ENCODE results near the gene WDR35.
"Not testable (repeated sequence)": the region's sequence is repeated elsewhere in the genome, so short reads cannot be mapped to it uniquely, and the experiment has no call there.

WDR35 gene

DNA sequence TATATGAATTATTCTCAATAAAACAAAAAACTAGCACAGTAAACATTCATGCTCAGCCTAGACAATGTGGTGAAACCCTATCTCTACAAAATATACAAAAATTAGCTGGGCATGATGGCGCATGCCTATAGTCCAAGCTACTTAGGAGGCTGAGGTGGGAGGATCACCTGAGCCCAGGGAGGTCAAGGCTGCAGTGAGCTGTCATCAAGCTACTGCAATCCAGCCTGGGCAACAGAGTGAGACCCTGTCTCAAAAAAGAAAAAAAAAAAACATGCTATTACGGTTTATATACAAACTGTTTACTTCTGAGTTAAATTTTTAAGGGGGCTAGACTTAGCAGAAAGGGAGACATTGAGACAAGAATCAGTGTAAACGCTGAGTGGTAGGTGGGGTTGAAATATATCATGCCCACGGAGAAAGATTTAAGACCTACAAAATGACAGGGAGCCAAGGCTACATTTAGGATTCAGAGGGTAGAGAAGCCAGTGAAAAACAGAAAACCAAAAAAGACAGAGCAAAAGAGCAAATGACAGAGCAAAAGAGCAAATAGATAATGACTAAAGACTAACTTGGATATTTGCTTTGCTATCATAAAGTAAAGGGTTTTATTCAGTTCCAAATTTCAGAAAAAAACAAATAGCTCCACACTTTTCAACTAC, 95.6 kb downstream of the WDR35 start:
- TF ChIP-seq, protein P1, sequence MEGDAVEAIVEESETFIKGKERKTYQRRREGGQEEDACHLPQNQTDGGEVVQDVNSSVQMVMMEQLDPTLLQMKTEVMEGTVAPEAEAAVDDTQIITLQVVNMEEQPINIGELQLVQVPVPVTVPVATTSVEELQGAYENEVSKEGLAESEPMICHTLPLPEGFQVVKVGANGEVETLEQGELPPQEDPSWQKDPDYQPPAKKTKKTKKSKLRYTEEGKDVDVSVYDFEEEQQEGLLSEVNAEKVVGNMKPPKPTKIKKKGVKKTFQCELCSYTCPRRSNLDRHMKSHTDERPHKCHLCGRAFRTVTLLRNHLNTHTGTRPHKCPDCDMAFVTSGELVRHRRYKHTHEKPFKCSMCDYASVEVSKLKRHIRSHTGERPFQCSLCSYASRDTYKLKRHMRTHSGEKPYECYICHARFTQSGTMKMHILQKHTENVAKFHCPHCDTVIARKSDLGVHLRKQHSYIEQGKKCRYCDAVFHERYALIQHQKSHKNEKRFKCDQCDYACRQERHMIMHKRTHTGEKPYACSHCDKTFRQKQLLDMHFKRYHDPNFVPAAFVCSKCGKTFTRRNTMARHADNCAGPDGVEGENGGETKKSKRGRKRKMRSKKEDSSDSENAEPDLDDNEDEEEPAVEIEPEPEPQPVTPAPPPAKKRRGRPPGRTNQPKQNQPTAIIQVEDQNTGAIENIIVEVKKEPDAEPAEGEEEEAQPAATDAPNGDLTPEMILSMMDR (IDR thresholded peaks at IDR 0.05; ENCODE audit: control extremely low read depth, extremely low read depth, low read depth, missing control alignments) = no peak
- ChIA-PET CTCF (interaction anchor here (1.3 kb wide), 1 partner anchor 15 kb away, joined by 3 read pairs; no protein-coding TSS in a partner anchor), POLR2A (no interaction called here)
- DNase-seq (ENCODE audit: extremely low spot score) = no peak

DNA sequence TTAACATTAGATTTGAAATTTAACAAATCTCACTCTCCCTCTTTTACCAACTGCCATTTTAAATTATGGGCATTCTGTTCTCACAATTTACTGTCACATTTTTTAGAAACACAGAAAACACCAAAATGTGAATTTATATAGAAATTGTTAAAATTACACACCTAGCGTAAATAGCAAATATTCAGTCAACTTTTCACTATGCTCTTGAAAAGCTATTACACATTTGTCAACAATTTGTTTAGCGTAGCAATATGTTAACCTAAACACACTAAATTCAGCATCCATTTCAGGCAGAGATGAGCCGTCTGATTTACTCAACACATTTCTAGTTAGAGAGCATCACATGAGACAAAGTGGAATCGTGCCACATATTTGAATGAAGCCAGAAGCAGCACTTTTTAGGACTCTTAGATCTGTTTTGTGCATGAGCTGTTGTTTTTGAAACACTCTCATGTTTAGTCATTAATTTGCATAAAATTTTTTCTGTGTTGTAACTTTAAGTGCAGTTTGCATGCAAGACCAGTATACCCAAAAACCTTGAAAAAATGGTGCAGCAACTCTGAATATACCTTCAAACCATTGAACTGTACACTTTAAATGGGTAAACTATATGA, 96.3 kb downstream of the WDR35 start:
- CTCF ChIA-PET = interaction anchor here (1.3 kb wide), 1 partner anchor 15 kb away, joined by 3 read pairs; no protein-coding TSS in a partner anchor
- peak; percentile 44 for DNase-seq (ENCODE audit: extremely low spot score)
- POLR2A ChIA-PET = no interaction called here
- TF ChIP-seq, protein P1 (IDR thresholded peaks at IDR 0.05; ENCODE audit: control extremely low read depth, extremely low read depth, low read depth, missing control alignments) = no peak

DNA sequence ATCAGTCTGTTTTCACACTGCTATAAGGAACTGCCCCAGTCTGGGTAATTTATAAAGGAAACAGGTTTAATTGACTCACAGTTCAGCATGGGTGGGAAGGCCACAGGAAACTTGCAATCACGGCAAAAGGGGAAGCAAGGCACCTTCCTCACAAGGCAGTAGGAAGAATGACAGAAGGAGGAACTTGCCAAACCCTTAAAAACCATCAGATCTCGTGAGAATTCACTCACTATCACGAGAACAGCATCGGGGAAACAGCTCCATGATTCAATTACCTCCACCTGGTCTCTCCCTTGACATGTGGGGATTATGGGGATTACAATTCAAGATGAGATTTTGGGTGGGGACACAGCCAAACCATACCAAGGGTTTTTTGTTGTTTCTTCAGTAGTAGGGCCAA, 97.9 kb downstream of the WDR35 start:
- ChIA-PET POLR2A (interaction anchor here (0.7 kb wide), 1 partner anchor 160 kb away, joined by 3 read pairs; the partner anchor contains the start of gene LAPTM4A), CTCF (interaction anchor here (1.5 kb wide), 1 partner anchor 29 kb away, joined by 3 read pairs; no protein-coding TSS in a partner anchor)
- not testable (repeated sequence) for DNase-seq (ENCODE audit: extremely low spot score)

DNA sequence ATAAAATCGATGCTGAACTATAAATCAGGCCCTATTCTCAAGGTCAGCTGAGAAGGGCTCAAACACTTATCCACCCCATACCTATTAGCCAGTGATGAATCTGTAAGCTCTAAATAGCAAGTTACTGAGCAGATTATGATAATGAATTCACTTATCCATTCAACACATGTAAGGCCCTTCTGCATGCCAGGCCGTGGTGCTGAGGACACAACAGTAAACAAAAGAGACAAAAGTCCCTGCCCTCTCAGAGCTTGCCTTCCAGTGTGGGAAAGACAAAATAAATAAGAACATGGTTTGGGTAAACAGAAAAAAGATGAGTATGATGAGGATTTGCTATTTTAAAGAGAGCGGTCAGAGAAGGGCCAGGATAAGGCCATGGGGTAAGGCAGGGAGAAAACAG, 99.8 kb downstream of the WDR35 start:
- ChIA-PET POLR2A (no interaction called here), CTCF (interaction anchor here (1.8 kb wide), 1 partner anchor 9 kb away, joined by 5 read pairs; no protein-coding TSS in a partner anchor)
- no peak for DNase-seq (ENCODE audit: extremely low spot score)
- TF ChIP-seq, protein P1 (IDR thresholded peaks at IDR 0.05; ENCODE audit: control extremely low read depth, extremely low read depth, low read depth, missing control alignments) = no peak

DNA sequence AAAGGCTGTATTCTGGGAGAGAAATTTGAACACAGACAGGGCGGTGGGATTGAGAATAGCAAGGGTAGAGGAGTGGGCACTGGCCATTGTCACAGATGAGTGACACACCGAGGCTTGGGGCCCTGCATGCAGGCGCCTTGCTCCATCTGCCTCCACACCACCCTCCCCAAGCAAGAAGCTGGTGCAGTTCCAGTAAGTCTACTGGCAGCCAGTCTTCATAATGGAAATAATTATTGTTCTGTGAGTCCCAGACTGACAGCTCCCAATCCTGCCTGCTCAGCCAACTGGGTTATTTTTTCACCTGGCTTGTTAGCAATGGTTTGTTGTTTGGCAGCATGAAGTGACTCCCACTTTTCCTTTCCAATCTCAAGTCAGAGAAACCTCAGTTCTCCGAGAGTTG, 101.1 kb downstream of the WDR35 start:
- TF ChIP-seq, protein P1 (IDR thresholded peaks at IDR 0.05; ENCODE audit: control extremely low read depth, extremely low read depth, low read depth, missing control alignments) = no peak

DNA sequence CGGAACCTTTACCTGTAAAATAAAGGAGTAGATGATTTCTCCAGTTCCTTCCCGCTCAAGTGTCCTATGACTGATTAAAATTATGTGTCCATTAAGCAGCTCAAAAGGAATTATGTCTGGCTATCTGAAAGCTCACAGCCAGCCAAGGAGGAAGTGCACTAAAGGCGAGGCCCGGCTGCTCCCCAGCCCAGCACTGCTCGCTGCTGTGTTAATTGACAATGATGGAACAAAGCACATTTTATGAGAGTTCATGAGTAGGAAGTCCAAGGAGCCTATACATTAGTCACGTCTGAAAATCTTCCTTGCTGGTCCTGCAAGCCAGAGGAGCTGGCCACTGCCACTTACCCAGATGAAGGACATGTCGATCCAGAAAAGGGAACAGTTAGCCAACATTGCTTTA, 102.4 kb downstream of the WDR35 start:
- TF ChIP-seq, protein P1 (IDR thresholded peaks at IDR 0.05; ENCODE audit: control extremely low read depth, extremely low read depth, low read depth, missing control alignments) = no peak
- DNase-seq (ENCODE audit: extremely low spot score) = peak; percentile 5
- ChIA-PET POLR2A (no interaction called here), CTCF (no interaction called here)

More for the DNA sequence above, 101.1 kb downstream of the WDR35 start:
- CTCF ChIA-PET = interaction anchor here (0.9 to 1.8 kb wide), 3 partner anchors 7 to 127 kb away, joined by 3 to 5 read pairs (median 3); no protein-coding TSS in a partner anchor
- POLR2A ChIA-PET = interaction anchor here (0.6 kb wide), 1 partner anchor 127 kb away, joined by 12 read pairs; no protein-coding TSS in a partner anchor
- no peak for DNase-seq (ENCODE audit: extremely low spot score)

DNA sequence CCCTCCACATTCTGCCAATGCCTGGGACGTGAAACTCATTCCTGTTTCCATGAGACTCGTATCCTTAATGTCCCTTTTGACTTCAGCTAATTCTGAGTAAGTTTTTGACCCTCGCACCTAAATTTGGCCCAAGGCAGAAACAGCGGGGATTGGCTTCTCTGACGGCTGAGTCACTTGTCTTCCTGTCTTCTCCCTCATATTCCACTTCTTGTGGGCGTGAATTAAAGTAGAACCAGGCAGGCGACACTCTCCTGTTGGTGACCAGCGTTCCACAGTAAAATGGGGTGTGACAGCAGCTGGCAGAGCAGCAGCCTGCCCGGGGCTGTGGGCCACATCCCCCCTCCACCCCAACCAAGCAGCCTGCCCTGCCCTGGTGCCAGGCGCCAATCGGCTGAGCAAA, 103.6 kb downstream of the WDR35 start:
- ChIA-PET POLR2A (interaction anchor here (0.6 kb wide), 1 partner anchor 765 kb away, joined by 3 read pairs; the partner anchor contains the start of gene HS1BP3), CTCF (interaction anchor here (0.7 to 1.6 kb wide), 4 partner anchors 12 to 61 kb away, joined by 3 to 7 read pairs (median 3); no protein-coding TSS in a partner anchor)
- TF ChIP-seq, protein P1 (IDR thresholded peaks at IDR 0.05; ENCODE audit: control extremely low read depth, extremely low read depth, low read depth, missing control alignments) = no peak
- no peak for DNase-seq (ENCODE audit: extremely low spot score)

Measured in GM10248 (cell line).